ENCODE results near the gene THBS1. TPM values are rescaled to one million over a fixed set of nuclear protein-coding genes. Genes with fewer than 3 reads are reported as not detected.

Gene THBS1
- total RNA-seq, 2 donors from 2014 or later, result 13.9 to 16.5 TPM

DNA sequence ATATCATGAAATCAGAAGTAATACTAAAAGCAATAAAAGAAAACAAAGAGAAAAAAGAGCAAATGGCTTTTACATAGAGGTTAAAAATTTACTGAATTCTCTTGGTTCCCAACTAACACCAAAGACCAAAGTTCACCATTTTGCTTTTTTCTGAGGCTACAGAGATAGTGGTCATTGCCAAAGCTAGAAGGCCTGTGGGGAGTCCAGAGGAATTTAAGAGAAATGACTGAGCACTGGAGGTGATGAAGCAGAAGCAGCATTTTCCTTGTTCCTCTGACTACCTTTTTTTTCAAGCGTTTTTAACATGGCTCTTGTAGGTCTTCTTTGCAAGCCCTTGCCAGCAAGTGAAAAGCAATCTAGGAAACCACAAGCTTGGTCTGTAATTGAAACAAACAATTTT is 58.2 kb downstream of the THBS1 start:
- Mint-ChIP-seq H3K27ac (no peak overlapping the region), H3K36me3 (ENCODE audit: low read depth) (no peaks in the 10 kb centered on the region), H3K4me3 (no peak overlapping the region), H3K27me3 (ENCODE audit: insufficient read depth) (no peaks in the 10 kb centered on the region), H3K9me3 (no peaks in the 10 kb centered on the region), H3K4me1 (no peaks in the 10 kb centered on the region)
- no peaks in the 10 kb centered on the region for H3K9me3 ChIP-seq (ENCODE audit: control insufficient read depth, low read length)
- H3K27ac ChIP-seq (ENCODE audit: low read depth, low read length), result no peak overlapping the region
- 83 to 84% methylated on average over 1 of the region's 1 CpG for WGBS, 2 experiments (ENCODE audit: insufficient coverage in 1 of 2, insufficient read length in 1 of 2)
- no peak overlapping the region for H3K4me3 ChIP-seq (ENCODE audit: low read length)
- no peaks in the 10 kb centered on the region for H3K4me1 ChIP-seq (ENCODE audit: control insufficient read depth, insufficient read depth, low read length)
- TF ChIP-seq, protein P1, sequence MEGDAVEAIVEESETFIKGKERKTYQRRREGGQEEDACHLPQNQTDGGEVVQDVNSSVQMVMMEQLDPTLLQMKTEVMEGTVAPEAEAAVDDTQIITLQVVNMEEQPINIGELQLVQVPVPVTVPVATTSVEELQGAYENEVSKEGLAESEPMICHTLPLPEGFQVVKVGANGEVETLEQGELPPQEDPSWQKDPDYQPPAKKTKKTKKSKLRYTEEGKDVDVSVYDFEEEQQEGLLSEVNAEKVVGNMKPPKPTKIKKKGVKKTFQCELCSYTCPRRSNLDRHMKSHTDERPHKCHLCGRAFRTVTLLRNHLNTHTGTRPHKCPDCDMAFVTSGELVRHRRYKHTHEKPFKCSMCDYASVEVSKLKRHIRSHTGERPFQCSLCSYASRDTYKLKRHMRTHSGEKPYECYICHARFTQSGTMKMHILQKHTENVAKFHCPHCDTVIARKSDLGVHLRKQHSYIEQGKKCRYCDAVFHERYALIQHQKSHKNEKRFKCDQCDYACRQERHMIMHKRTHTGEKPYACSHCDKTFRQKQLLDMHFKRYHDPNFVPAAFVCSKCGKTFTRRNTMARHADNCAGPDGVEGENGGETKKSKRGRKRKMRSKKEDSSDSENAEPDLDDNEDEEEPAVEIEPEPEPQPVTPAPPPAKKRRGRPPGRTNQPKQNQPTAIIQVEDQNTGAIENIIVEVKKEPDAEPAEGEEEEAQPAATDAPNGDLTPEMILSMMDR (conservative IDR thresholded peaks at IDR 0.05), result no peak
- no peak for DNase-seq
- no peaks in the 10 kb centered on the region for H3K36me3 ChIP-seq (ENCODE audit: control insufficient read depth, insufficient read depth, low read length)
- no peaks in the 10 kb centered on the region for H3K27me3 ChIP-seq (ENCODE audit: control insufficient read depth, insufficient read depth, low read length, poor library complexity, severe bottlenecking)
- H3K9ac ChIP-seq (ENCODE audit: extremely low read depth, low read length, poor library complexity, severe bottlenecking), result no peak overlapping the region

DNA sequence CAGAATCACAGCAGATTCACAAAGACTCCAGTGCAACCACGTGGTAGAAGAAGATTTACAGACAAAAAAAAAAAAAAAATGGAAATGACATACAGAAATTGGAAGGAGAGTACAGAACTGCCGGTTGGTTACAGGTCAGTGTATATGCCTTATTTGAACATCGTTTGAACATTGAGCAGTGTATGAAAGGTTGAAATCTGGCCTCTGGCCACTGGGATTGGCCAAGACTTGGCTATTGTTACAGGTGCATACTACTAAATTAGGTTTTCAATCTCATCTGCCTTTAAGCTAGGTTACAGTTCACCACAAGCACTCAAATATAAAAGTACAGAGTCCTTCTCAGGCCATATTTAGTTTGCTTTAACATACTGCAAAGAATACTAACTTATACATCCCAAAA is 59.8 kb downstream of the THBS1 start:
- H3K9ac ChIP-seq (ENCODE audit: extremely low read depth, low read length, poor library complexity, severe bottlenecking), result no peak overlapping the region
- no peaks in the 10 kb centered on the region for H3K4me1 ChIP-seq (ENCODE audit: control insufficient read depth, insufficient read depth, low read length)
- H3K27me3 ChIP-seq (ENCODE audit: control insufficient read depth, insufficient read depth, low read length, poor library complexity, severe bottlenecking), result no peaks in the 10 kb centered on the region
- WGBS, 2 experiments (ENCODE audit: insufficient coverage in 1 of 2, insufficient read length in 1 of 2), result 86 to 87% methylated on average over 3 of the region's 3 CpGs
- no peaks in the 10 kb centered on the region for H3K36me3 Mint-ChIP-seq (ENCODE audit: low read depth)
- H3K27ac ChIP-seq (ENCODE audit: low read depth, low read length), result no peak overlapping the region
- H3K9me3 Mint-ChIP-seq, result no peaks in the 10 kb centered on the region
- no peak overlapping the region for H3K27ac Mint-ChIP-seq
- no peaks in the 10 kb centered on the region for H3K4me1 Mint-ChIP-seq
- DNase-seq, result no peak
- no peak overlapping the region for H3K4me3 Mint-ChIP-seq
- TF ChIP-seq, protein P1 (conservative IDR thresholded peaks at IDR 0.05), result no peak
- no peak overlapping the region for H3K4me3 ChIP-seq (ENCODE audit: low read length)
- no peaks in the 10 kb centered on the region for H3K9me3 ChIP-seq (ENCODE audit: control insufficient read depth, low read length)
- no peaks in the 10 kb centered on the region for H3K27me3 Mint-ChIP-seq (ENCODE audit: insufficient read depth)
- H3K36me3 ChIP-seq (ENCODE audit: control insufficient read depth, insufficient read depth, low read length), result no peaks in the 10 kb centered on the region

DNA sequence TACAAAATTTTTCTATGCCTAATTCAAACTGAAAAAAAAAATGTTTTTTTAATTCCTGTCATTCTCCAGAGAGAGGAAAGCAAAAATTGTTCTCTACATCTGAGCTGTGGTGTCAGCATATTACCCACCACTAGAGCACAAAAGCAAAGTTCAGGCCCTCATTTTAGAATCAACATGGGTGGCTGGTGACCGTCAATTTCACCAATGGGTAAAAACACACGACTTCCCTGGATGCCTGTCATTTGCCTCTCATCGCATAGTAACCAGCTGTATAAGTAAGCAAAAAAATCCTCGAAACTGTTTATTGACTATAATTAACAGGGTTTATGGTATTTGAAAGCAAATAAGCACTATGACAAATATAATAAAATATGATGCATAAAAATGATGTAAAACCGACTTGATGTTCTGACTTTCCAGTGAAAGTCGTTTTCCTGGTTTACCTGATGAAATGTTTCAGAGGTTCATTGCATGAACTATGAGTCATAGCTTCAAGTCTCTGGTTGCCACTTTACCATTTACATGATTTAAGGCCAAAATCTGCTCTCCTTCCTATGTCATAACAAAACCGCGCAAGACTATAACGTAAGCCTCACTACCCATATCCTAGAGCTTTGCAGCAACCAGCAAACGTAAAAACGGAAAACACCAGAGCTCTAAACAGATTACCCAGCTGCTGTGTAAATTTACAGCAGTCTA is 60.5 kb downstream of the THBS1 start:
- Histone ChIP-seq H3K27ac (ENCODE audit: low read depth, low read length) (no peak overlapping the region), H3K4me1 (ENCODE audit: control insufficient read depth, insufficient read depth, low read length) (no peaks in the 10 kb centered on the region), H3K9ac (ENCODE audit: extremely low read depth, low read length, poor library complexity, severe bottlenecking) (no peak overlapping the region), H3K27me3 (ENCODE audit: control insufficient read depth, insufficient read depth, low read length, poor library complexity, severe bottlenecking) (no peaks in the 10 kb centered on the region), H3K9me3 (ENCODE audit: control insufficient read depth, low read length) (no peaks in the 10 kb centered on the region), H3K36me3 (ENCODE audit: control insufficient read depth, insufficient read depth, low read length) (no peaks in the 10 kb centered on the region), H3K4me3 (ENCODE audit: low read length) (no peak overlapping the region)
- Mint-ChIP-seq H3K27ac (no peak overlapping the region), H3K27me3 (ENCODE audit: insufficient read depth) (no peaks in the 10 kb centered on the region), H3K4me3 (no peak overlapping the region), H3K36me3 (ENCODE audit: low read depth) (no peaks in the 10 kb centered on the region), H3K9me3 (no peaks in the 10 kb centered on the region), H3K4me1 (no peaks in the 10 kb centered on the region)
- WGBS, 2 experiments (ENCODE audit: insufficient coverage in 1 of 2, insufficient read length in 1 of 2), result 90% methylated on average over 6 to 11 of the region's 11 CpGs
- TF ChIP-seq, protein P1 (conservative IDR thresholded peaks at IDR 0.05), result peak; percentile 51
- no peak for DNase-seq
